GM23338 (cell line): ENCODE results near the gene KCNAB2. TPM values are rescaled to one million over a fixed set of nuclear protein-coding genes. Genes with fewer than 3 reads are reported as not detected.

ENCODE experiments used
- ATAC-seq: fragments of 200-7000 bp; cut with Tn5 transposase; 3 replicates; pipeline ENCODE4 v1.9.1; 2020
- DNase-seq: peaks from one replicate; pipeline ENCODE4 v3.0.0-alpha.2; 2015; ENCODE audit warnings: low spot score
- H2AFZ ChIP-seq: fragments of 200-600 bp; sonication (generic); 2 replicates; pipeline ENCODE4 v1.8.0; 2016; ENCODE audit warnings: antibody characterized with exemption, mild to moderate bottlenecking, moderate library complexity
- H3F3A ChIP-seq: fragments of 200-600 bp; sonication (generic); replicated peaks from 2 replicates; pipeline ENCODE4 v1.8.0; 2017; ENCODE audit warnings: antibody characterized with exemption, mixed run types, low read depth
- H3K27ac ChIP-seq: fragments of 200-600 bp; sonication (generic); 2 replicates; pipeline ENCODE4 v1.6.1; 2016; ENCODE audit warnings: low read depth
- H3K27me3 ChIP-seq: fragments of 200-600 bp; sonication (generic); 2 replicates; pipeline ENCODE4 v1.8.0; 2016; ENCODE audit warnings: mild to moderate bottlenecking, mixed run types, moderate library complexity; ENCODE audit not compliant: insufficient read depth
- H3K36me3 ChIP-seq: fragments of 200-600 bp; sonication (generic); 2 replicates; pipeline ENCODE4 v1.8.0; 2016; ENCODE audit warnings: mild to moderate bottlenecking; ENCODE audit not compliant: insufficient read depth
- H3K4me1 ChIP-seq: fragments of 200-600 bp; sonication (generic); 2 replicates; pipeline ENCODE4 v1.8.0; 2016; ENCODE audit warnings: mild to moderate bottlenecking, moderate library complexity; ENCODE audit not compliant: insufficient read depth
- H3K4me2 ChIP-seq: fragments of 200-600 bp; sonication (generic); 2 replicates; pipeline ENCODE4 v1.7.1; 2017; ENCODE audit warnings: mixed run types
- H3K4me3 ChIP-seq: fragments of 200-600 bp; sonication (generic); 2 replicates; pipeline ENCODE4 v1.6.1; 2016; ENCODE audit warnings: mixed run types
- H3K79me2 ChIP-seq: fragments of 200-600 bp; sonication (generic); replicated peaks from 2 replicates; pipeline ENCODE4 v1.8.0; 2017; ENCODE audit warnings: mild to moderate bottlenecking; ENCODE audit not compliant: insufficient read depth
- H3K9me2 ChIP-seq: fragments of 200-600 bp; sonication (generic); 2 replicates; pipeline ENCODE4 v1.8.0; 2017; ENCODE audit not compliant: insufficient read depth
- H4K20me1 ChIP-seq: fragments of 200-600 bp; sonication (generic); replicated peaks from 2 replicates; pipeline ENCODE4 v1.8.0; 2017; ENCODE audit warnings: mild to moderate bottlenecking; ENCODE audit not compliant: insufficient read depth
- H3K27ac Mint-ChIP-seq: 2 replicates; pipeline ENCODE4 v1.8.0; 2020; ENCODE audit warnings: inconsistent platforms, mild to moderate bottlenecking, moderate library complexity, mixed read lengths
- H3K27me3 Mint-ChIP-seq: 3 replicates; pipeline ENCODE4 v1.8.0; 2022; ENCODE audit warnings: low read depth, mild to moderate bottlenecking, moderate library complexity, mixed read lengths, inconsistent platforms; ENCODE audit not compliant: insufficient read depth, poor library complexity
- H3K36me3 Mint-ChIP-seq: 3 replicates; pipeline ENCODE4 v1.8.0; 2021; ENCODE audit warnings: low read depth, mild to moderate bottlenecking, inconsistent platforms, moderate library complexity, mixed read lengths
- H3K4me1 Mint-ChIP-seq: 3 replicates; pipeline ENCODE4 v1.8.0; 2020; ENCODE audit warnings: mild to moderate bottlenecking, inconsistent platforms, mixed read lengths
- H3K4me3 Mint-ChIP-seq: 3 replicates; pipeline ENCODE4 v1.8.0; 2021; ENCODE audit warnings: moderate library complexity, mild to moderate bottlenecking, inconsistent platforms, mixed read lengths
- H3K9me3 Mint-ChIP-seq: 3 replicates; pipeline ENCODE4 v1.8.0; 2020; ENCODE audit warnings: moderate library complexity, mild to moderate bottlenecking, inconsistent platforms, mixed read lengths
- CREB1 ChIP-seq: fragments of 250-450 bp; sonication (Bioruptor Pico); IDR thresholded peaks from 2 replicates; pipeline ENCODE4 v1.5.0; 2020; ENCODE audit warnings: low read depth, mild to moderate bottlenecking, moderate library complexity
- CTCF ChIP-seq, 2 experiments: fragments of 200-600 bp in 1 of 2; sonication (generic) in 1 of 2; conservative IDR thresholded peaks; 2 replicates each; pipeline versions ENCODE4 v1.5.1 to v1.6.1; 2016 to 2017; ENCODE audit warnings: antibody characterized with exemption in 2 of 2, low read depth in 2 of 2, mild to moderate bottlenecking in 2 of 2, moderate library complexity in 1 of 2
- EZH2 ChIP-seq: fragments of 200-600 bp; sonication (generic); IDR thresholded peaks from one replicate; pipeline ENCODE4 v1.8.0; 2017; ENCODE audit warnings: antibody characterized with exemption, mild to moderate bottlenecking, low read depth; ENCODE audit not compliant: unreplicated experiment
- EZH2phosphoT487 ChIP-seq: fragments of 200-600 bp; sonication (generic); IDR thresholded peaks from one replicate; pipeline ENCODE4 v1.8.1; 2018; ENCODE audit warnings: antibody characterized with exemption; ENCODE audit not compliant: unreplicated experiment
- JUNB ChIP-seq: IDR thresholded peaks from one replicate; pipeline ENCODE4 v1.6.1; 2016; ENCODE audit warnings: antibody characterized with exemption; ENCODE audit not compliant: unreplicated experiment
- NANOG ChIP-seq: IDR thresholded peaks from 2 replicates; pipeline ENCODE4 v1.6.1; 2016; ENCODE audit warnings: antibody characterized with exemption, borderline replicate concordance
- POLR2AphosphoS5 ChIP-seq: IDR thresholded peaks from 2 replicates; pipeline ENCODE4 v1.6.1; 2016; ENCODE audit warnings: antibody characterized with exemption, low read depth
- REST ChIP-seq: IDR thresholded peaks from one replicate; pipeline ENCODE4 v1.6.1; 2018; ENCODE audit warnings: antibody characterized with exemption; ENCODE audit not compliant: unreplicated experiment
- STAT1 ChIP-seq: IDR thresholded peaks from one replicate; pipeline ENCODE4 v1.6.1; 2016; ENCODE audit warnings: antibody characterized with exemption; ENCODE audit not compliant: unreplicated experiment
- ZNF114 ChIP-seq: fragments of 250-450 bp; sonication (Bioruptor Pico); IDR thresholded peaks from 2 replicates; pipeline ENCODE4 v1.5.0; 2020; ENCODE audit warnings: mild to moderate bottlenecking, moderate library complexity
- ZNF331 ChIP-seq: fragments of 250-450 bp; sonication (Bioruptor Pico); IDR thresholded peaks from 2 replicates; pipeline ENCODE4 v1.5.0; 2020; ENCODE audit warnings: low read depth, mild to moderate bottlenecking, moderate library complexity
- ZNF462 ChIP-seq: fragments of 250-450 bp; sonication (Bioruptor Pico); IDR thresholded peaks from 2 replicates; pipeline ENCODE4 v1.5.0; 2020; ENCODE audit warnings: mild to moderate bottlenecking, moderate library complexity
- polyA plus RNA-seq: library from polyadenylated mRNA; unstranded; fragments of >200 nt; fragmentation: Nextera tagmentation; extraction: Ambion mirVana; gene quantifications from 2 replicates; pipeline ENCODE4 v1.2.1, GENCODE V29; 2016
- total RNA-seq: library from RNA; depleted of rRNA; stranded (reverse); fragments of >200 nt; shearing (Covaris generic); gene quantifications from 2 replicates; pipeline ENCODE4 v1.2.3, GENCODE V29; 2014
- TF ChIP-seq, protein P1 (sequence below): IDR thresholded peaks from 2 replicates; pipeline ENCODE4 v1.6.1; 2016; ENCODE audit warnings: antibody characterized with exemption

Gene KCNAB2
- total and polyA plus RNA-seq, 2 experiments from 2014 or later, result 3.0 to 3.7 TPM

GRCh38 chr1:6145396-6145750 lies 99.7 kb downstream of the KCNAB2 start:
- H4K20me1 ChIP-seq, result no peaks in the 10 kb centered on the region

More at GRCh38 chr1:6145396-6145750, 99.7 kb downstream of the KCNAB2 start:
- no peaks in the 10 kb centered on the region for H3K4me1 ChIP-seq
- H3K9me2 ChIP-seq, result peaks cover 12% of the 10 kb centered on the region
- no peak overlapping the region for H3K27ac Mint-ChIP-seq
- no peak for DNase-seq
- H3K9me3 Mint-ChIP-seq, result no peaks in the 10 kb centered on the region
- H3K27ac ChIP-seq, result no peak overlapping the region
- H3K4me3 ChIP-seq, result no peak overlapping the region
- no peak for TF ChIP-seq POLR2AphosphoS5
- no peak for TF ChIP-seq EZH2phosphoT487
- TF ChIP-seq, protein P1, sequence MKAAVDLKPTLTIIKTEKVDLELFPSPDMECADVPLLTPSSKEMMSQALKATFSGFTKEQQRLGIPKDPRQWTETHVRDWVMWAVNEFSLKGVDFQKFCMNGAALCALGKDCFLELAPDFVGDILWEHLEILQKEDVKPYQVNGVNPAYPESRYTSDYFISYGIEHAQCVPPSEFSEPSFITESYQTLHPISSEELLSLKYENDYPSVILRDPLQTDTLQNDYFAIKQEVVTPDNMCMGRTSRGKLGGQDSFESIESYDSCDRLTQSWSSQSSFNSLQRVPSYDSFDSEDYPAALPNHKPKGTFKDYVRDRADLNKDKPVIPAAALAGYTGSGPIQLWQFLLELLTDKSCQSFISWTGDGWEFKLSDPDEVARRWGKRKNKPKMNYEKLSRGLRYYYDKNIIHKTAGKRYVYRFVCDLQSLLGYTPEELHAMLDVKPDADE, result no peak
- no peak for TF ChIP-seq EZH2
- no peak for TF ChIP-seq ZNF462
- TF ChIP-seq STAT1, result no peak
- no peak for TF ChIP-seq CREB1 (CRISPR knock-in tag)
- TF ChIP-seq REST, result no peak
- no peak for TF ChIP-seq JUNB
- no peak for TF ChIP-seq ZNF331
- TF ChIP-seq NANOG, result no peak
- TF ChIP-seq ZNF114 (CRISPR knock-in tag), result no peak
- no peak for TF ChIP-seq CTCF (conservative IDR thresholded peaks at IDR 0.05; ENCODE audit: low read depth in 2 of 2)
- 0 out of 2 replicates have a peak, but pooled peaks cover 2% of the 10 kb centered on the region for H3F3A ChIP-seq
- H3K79me2 ChIP-seq, result no peaks in the 10 kb centered on the region
- no peaks in the 10 kb centered on the region for H3K36me3 Mint-ChIP-seq
- no peak for ATAC-seq
- peaks cover 5% of the 10 kb centered on the region; the same call in 2 of the 3 replicates for H3K4me1 Mint-ChIP-seq
- peaks cover 24% of the 10 kb centered on the region for H3K27me3 ChIP-seq
- H3K4me2 ChIP-seq, result no peak overlapping the region
- no peak overlapping the region for H2AFZ ChIP-seq
- peaks cover 12% of the 10 kb centered on the region for H3K27me3 Mint-ChIP-seq
- H3K4me3 Mint-ChIP-seq, result no peak overlapping the region
- H3K36me3 ChIP-seq, result no peaks in the 10 kb centered on the region
